MM.1S (cell line): ENCODE data around the gene ABCC4.

Experiments used
- DNase-seq: peaks from one replicate; pipeline ENCODE4 v3.0.0-alpha.2; 2015
- H2AFZ ChIP-seq: fragments of 300-600 bp; sonication (generic); 2 replicates; pipeline ENCODE4 v1.6.0; 2016; ENCODE audit warnings: antibody characterized with exemption, low read length
- H3F3A ChIP-seq: fragments of 300-600 bp; sonication (generic); 2 replicates; pipeline ENCODE4 v1.6.1; 2016; ENCODE audit warnings: mild to moderate bottlenecking, antibody characterized with exemption, low read length, moderate library complexity, mixed read lengths; ENCODE audit not compliant: insufficient read depth
- H3K27ac ChIP-seq: fragments of 300-600 bp; sonication (generic); 2 replicates; pipeline ENCODE4 v1.5.1; 2016; ENCODE audit warnings: mild to moderate bottlenecking, low read length
- H3K27me3 ChIP-seq: fragments of 300-600 bp; sonication (generic); replicated peaks from 2 replicates; pipeline ENCODE4 v1.6.0; 2016; ENCODE audit warnings: low read length; ENCODE audit not compliant: insufficient read depth
- H3K36me3 ChIP-seq: fragments of 300-600 bp; sonication (generic); replicated peaks from 2 replicates; pipeline ENCODE4 v1.6.1; 2016; ENCODE audit warnings: mild to moderate bottlenecking, low read length, mixed read lengths; ENCODE audit not compliant: insufficient read depth
- H3K4me1 ChIP-seq: fragments of 300-600 bp; sonication (generic); 2 replicates; pipeline ENCODE4 v1.6.1; 2016; ENCODE audit warnings: low read length, mixed read lengths
- H3K4me2 ChIP-seq: fragments of 300-600 bp; sonication (generic); 2 replicates; pipeline ENCODE4 v1.6.0; 2016; ENCODE audit warnings: low read depth, low read length
- H3K4me3 ChIP-seq: fragments of 300-600 bp; sonication (generic); 2 replicates; pipeline ENCODE4 v1.5.1; 2016; ENCODE audit warnings: low read length, mixed read lengths
- H3K79me2 ChIP-seq: fragments of 300-600 bp; sonication (generic); 2 replicates; pipeline ENCODE4 v1.6.1; 2016; ENCODE audit warnings: mixed run types, low read length, mixed read lengths
- H3K9ac ChIP-seq: fragments of 300-600 bp; sonication (generic); 2 replicates; pipeline ENCODE4 v1.6.1; 2016; ENCODE audit warnings: low read length, mixed read lengths
- H3K9me2 ChIP-seq: fragments of 300-600 bp; sonication (generic); replicated peaks from 2 replicates; pipeline ENCODE4 v1.6.1; 2016; ENCODE audit warnings: mild to moderate bottlenecking, low read length, mixed read lengths; ENCODE audit not compliant: insufficient read depth
- H3K9me3 ChIP-seq: fragments of 300-600 bp; sonication (generic); replicated peaks from 2 replicates; pipeline ENCODE4 v1.6.1; 2016; ENCODE audit warnings: mild to moderate bottlenecking, low read length, mixed read lengths; ENCODE audit not compliant: insufficient read depth
- H4K20me1 ChIP-seq: fragments of 300-600 bp; sonication (generic); 2 replicates; pipeline ENCODE4 v1.6.1; 2016; ENCODE audit warnings: mild to moderate bottlenecking, low read length, moderate library complexity, mixed read lengths; ENCODE audit not compliant: insufficient read depth
- EZH2 ChIP-seq: fragments of 300-600 bp; sonication (generic); optimal IDR thresholded peaks from 2 replicates; pipeline ENCODE3; 2017; ENCODE audit warnings: low read depth, mild to moderate bottlenecking, antibody characterized with exemption, low read length, mixed read lengths
- EZH2phosphoT487 ChIP-seq: fragments of 300-600 bp; sonication (generic); IDR thresholded peaks from 2 replicates; pipeline ENCODE4 v1.6.1; 2018; ENCODE audit warnings: antibody characterized with exemption, low read length
- TF ChIP-seq, protein P1 (sequence below): fragments of 300-600 bp; sonication (generic); IDR thresholded peaks from 2 replicates; pipeline ENCODE4 v1.5.1; 2016; ENCODE audit warnings: antibody characterized with exemption, low read length, mixed read lengths

ABCC4 gene

GRCh38 chr13:95020298-95020987 lies 280.8 kb downstream of the ABCC4 start:
- H3K27ac ChIP-seq: no peak overlapping the region
- no peaks in the 10 kb centered on the region for H3K4me1 ChIP-seq
- no peak for TF ChIP-seq EZH2phosphoT487
- TF ChIP-seq EZH2: no peak
- TF ChIP-seq, protein P1, sequence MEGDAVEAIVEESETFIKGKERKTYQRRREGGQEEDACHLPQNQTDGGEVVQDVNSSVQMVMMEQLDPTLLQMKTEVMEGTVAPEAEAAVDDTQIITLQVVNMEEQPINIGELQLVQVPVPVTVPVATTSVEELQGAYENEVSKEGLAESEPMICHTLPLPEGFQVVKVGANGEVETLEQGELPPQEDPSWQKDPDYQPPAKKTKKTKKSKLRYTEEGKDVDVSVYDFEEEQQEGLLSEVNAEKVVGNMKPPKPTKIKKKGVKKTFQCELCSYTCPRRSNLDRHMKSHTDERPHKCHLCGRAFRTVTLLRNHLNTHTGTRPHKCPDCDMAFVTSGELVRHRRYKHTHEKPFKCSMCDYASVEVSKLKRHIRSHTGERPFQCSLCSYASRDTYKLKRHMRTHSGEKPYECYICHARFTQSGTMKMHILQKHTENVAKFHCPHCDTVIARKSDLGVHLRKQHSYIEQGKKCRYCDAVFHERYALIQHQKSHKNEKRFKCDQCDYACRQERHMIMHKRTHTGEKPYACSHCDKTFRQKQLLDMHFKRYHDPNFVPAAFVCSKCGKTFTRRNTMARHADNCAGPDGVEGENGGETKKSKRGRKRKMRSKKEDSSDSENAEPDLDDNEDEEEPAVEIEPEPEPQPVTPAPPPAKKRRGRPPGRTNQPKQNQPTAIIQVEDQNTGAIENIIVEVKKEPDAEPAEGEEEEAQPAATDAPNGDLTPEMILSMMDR: no peak
- no peaks in the 10 kb centered on the region for H4K20me1 ChIP-seq
- H3K4me2 ChIP-seq: no peak overlapping the region
- no peaks in the 10 kb centered on the region for H3K9me2 ChIP-seq
- H3K9ac ChIP-seq: no peak overlapping the region
- H3K9me3 ChIP-seq: no peaks in the 10 kb centered on the region
- no peak for DNase-seq
- H3K36me3 ChIP-seq: no peaks in the 10 kb centered on the region
- H2AFZ ChIP-seq: no peak overlapping the region
- no peaks in the 10 kb centered on the region for H3F3A ChIP-seq
- H3K4me3 ChIP-seq: no peak overlapping the region
- H3K79me2 ChIP-seq: no peaks in the 10 kb centered on the region
- no peaks in the 10 kb centered on the region for H3K27me3 ChIP-seq

DNA sequence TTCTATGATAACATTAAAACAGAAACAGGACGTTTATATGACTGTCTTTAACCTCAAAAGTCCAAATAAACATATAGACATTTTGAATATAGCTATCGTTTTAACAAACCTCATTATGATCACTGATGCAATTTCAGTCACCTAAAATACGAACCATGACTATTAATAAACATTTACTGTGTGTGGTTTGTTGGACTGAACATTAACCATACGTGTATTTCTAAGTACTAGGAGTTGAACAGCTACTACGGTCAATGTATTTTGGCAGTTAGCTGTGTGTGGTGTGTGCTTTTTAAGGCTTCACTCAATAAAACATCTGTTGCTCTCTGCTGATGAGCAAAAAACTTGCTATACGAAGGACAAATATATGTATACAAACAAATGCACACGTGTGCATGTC lies 281.4 kb downstream of the ABCC4 start:
- H3K27me3 ChIP-seq: no peaks in the 10 kb centered on the region
- no peak overlapping the region for H3K9ac ChIP-seq
- no peaks in the 10 kb centered on the region for H3K4me1 ChIP-seq
- no peak overlapping the region for H2AFZ ChIP-seq
- H3K4me2 ChIP-seq: no peak overlapping the region
- H4K20me1 ChIP-seq: no peaks in the 10 kb centered on the region
- TF ChIP-seq EZH2phosphoT487 (no peak), EZH2 (no peak)
- TF ChIP-seq, protein P1: no peak
- H3K9me2 ChIP-seq: no peaks in the 10 kb centered on the region
- H3K9me3 ChIP-seq: no peaks in the 10 kb centered on the region
- H3F3A ChIP-seq: no peaks in the 10 kb centered on the region
- H3K4me3 ChIP-seq: no peak overlapping the region
- no peaks in the 10 kb centered on the region for H3K79me2 ChIP-seq
- H3K27ac ChIP-seq: no peak overlapping the region
- H3K36me3 ChIP-seq: no peaks in the 10 kb centered on the region
- no peak for DNase-seq

DNA sequence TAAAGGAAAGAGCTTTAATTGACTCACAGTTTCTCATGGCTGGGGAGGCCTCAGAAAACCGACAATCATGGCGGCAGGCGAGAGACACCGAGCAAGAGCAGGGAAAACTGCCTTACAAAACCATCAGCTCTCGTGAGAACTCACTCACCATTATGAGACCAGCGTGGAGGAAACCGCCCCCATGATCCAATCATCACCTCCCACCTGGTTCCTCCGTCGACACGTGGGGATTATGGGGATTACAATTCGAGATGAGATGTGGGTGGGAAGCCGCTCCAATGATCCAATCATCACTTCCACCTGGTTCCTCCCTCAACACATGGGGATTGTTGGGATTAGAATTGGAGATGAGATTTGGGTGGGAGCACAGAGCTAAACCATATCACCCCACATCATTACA lies 293.9 kb downstream of the ABCC4 start:
- H3K9me2 ChIP-seq: no peaks in the 10 kb centered on the region
- DNase-seq: no peak
- no peak overlapping the region for H3K4me3 ChIP-seq
- no peak overlapping the region for H3K4me2 ChIP-seq
- no peaks in the 10 kb centered on the region for H3K27me3 ChIP-seq
- no peak for TF ChIP-seq EZH2
- TF ChIP-seq EZH2phosphoT487: no peak
- TF ChIP-seq, protein P1: no peak
- H3K36me3 ChIP-seq: no peaks in the 10 kb centered on the region
- H3K4me1 ChIP-seq: no peaks in the 10 kb centered on the region
- no peaks in the 10 kb centered on the region for H3K79me2 ChIP-seq
- H3F3A ChIP-seq: no peaks in the 10 kb centered on the region
- no peaks in the 10 kb centered on the region for H3K9me3 ChIP-seq
- H4K20me1 ChIP-seq: no peaks in the 10 kb centered on the region
- H2AFZ ChIP-seq: no peak overlapping the region
- no peak overlapping the region for H3K9ac ChIP-seq
- no peak overlapping the region for H3K27ac ChIP-seq
